Rectal smooth muscle tissue (tissue), 1 donor: Measurements from ENCODE around the gene MIX23.

Source experiments
- H3K27ac ChIP-seq: one replicate; pipeline ENCODE4 v1.7.0; 2013; ENCODE audit warnings: low read depth, low read length, inconsistent platforms
- H3K27me3 ChIP-seq: one replicate; pipeline ENCODE4 v1.7.0; 2013; ENCODE audit warnings: low read length; ENCODE audit not compliant: control insufficient read depth, insufficient read depth
- H3K36me3 ChIP-seq: one replicate; pipeline ENCODE4 v1.7.0; 2013; ENCODE audit warnings: low read length; ENCODE audit not compliant: control insufficient read depth, insufficient read depth
- H3K4me1 ChIP-seq: one replicate; pipeline ENCODE4 v1.7.0; 2013; ENCODE audit warnings: low read length; ENCODE audit not compliant: control insufficient read depth, insufficient read depth
- H3K4me3 ChIP-seq: one replicate; pipeline ENCODE4 v1.7.0; 2013; ENCODE audit warnings: low read length
- H3K9ac ChIP-seq: one replicate; pipeline ENCODE4 v1.7.0; 2013; ENCODE audit warnings: low read length

Gene MIX23

GRCh38 chr3:122407946-122408345 is 24.9 kb upstream of the MIX23 start:
- Histone ChIP-seq H3K36me3 (peaks cover 31% of the 10 kb centered on the region), H3K27ac (no peak overlapping the region), H3K9ac (no peak overlapping the region), H3K4me1 (no peaks in the 10 kb centered on the region), H3K4me3 (no peak overlapping the region), H3K27me3 (no peaks in the 10 kb centered on the region)

- H3K9ac ChIP-seq, result no peak overlapping the region
- no peak overlapping the region for H3K4me3 ChIP-seq
- no peaks in the 10 kb centered on the region for H3K27me3 ChIP-seq
- H3K27ac ChIP-seq, result no peak overlapping the region
- peaks cover 33% of the 10 kb centered on the region for H3K36me3 ChIP-seq
- H3K4me1 ChIP-seq, result no peaks in the 10 kb centered on the region
These were observed 23.2 kb upstream of the MIX23 start for GRCh38 chr3:122406198-122406597.

DNA sequence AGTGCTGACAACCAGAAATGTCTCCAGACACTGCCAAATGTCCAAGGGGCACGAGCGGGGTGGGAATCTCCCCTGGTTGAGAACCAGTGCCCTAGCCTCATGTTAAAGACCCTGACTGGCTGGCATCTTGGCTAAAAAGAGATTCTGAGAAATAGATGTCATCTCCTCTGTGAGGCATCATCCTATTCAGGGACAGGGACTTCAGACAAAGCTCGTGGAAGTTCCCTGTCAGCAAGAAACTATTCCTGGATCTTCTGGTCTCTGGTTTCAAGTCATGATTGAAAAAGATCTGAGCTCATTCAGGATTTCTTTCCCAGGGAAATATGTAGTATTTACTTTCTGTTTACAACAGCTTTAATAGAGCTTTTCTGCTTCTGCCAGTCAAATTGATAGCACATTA is 22.0 kb upstream of the MIX23 start:
- no peak overlapping the region for H3K9ac ChIP-seq
- H3K36me3 ChIP-seq, result peaks cover 31% of the 10 kb centered on the region
- H3K4me1 ChIP-seq, result no peaks in the 10 kb centered on the region
- no peak overlapping the region for H3K4me3 ChIP-seq
- no peaks in the 10 kb centered on the region for H3K27me3 ChIP-seq
- H3K27ac ChIP-seq, result no peak overlapping the region

DNA sequence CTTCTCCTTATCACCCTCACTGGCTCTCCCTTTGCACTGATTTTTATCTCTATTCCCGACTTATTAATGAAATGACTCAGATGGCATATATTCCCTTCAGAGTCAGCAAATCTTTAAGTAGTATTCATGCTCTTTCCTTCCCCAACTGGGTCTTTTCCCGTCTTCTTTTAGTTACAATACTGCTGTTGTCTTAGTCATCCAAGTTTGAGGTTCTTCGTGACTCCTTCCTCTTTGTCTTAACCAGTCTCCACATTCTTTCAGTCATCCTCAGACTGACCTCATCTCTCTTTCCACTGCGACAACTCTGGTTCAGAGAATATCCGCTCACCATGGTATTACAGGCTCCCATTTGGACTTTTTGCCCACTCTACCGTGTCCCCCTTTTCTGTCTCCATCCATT is 20.5 kb upstream of the MIX23 start:
- Histone ChIP-seq H3K36me3 (peaks cover 25% of the 10 kb centered on the region), H3K27me3 (no peaks in the 10 kb centered on the region), H3K4me1 (no peaks in the 10 kb centered on the region), H3K4me3 (no peak overlapping the region), H3K9ac (no peak overlapping the region), H3K27ac (no peak overlapping the region)

DNA sequence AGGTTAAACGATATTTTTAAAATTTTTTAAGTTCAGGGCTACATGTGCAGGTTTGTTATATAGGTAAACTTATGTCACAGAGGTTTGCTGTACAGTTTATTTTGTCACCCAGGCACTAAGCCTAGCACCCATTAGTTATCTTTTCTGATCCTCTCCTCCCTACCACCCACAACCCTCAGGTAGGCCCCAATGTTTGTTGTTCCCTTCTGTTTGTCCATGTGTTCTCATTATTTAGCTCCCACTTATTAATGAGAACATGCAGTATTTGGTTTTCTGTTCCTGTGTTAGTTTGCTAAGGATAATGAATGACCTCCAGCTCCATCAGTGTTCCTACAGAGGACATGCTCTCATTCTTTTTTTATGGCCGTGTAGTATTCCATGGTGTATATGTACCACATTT is 15.9 kb upstream of the MIX23 start:
- H3K4me1 ChIP-seq, result no peaks in the 10 kb centered on the region
- H3K27me3 ChIP-seq, result no peaks in the 10 kb centered on the region
- H3K9ac ChIP-seq, result no peak overlapping the region
- H3K27ac ChIP-seq, result no peak overlapping the region
- H3K36me3 ChIP-seq, result peaks cover 14% of the 10 kb centered on the region
- no peak overlapping the region for H3K4me3 ChIP-seq

DNA sequence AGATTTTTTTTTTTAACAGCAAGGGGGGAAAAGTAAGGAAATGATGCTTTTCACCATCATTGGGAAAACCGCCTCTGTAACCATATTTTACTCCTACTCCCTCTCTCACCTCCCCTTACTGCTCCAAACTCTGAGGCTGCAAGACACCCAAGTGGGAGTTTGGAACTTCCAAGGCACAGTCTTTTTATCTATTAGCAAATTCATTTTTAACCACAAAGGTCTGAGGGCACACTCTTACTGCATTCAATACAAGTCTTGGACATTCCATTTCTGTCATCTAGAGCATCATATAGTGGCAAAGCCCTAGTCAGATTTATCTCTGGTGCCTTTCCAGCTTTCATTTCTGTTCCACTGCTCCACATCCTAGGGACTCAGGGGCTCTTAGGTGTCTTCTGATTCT is 14.2 kb upstream of the MIX23 start:
- H3K9ac ChIP-seq, result no peak overlapping the region
- H3K4me3 ChIP-seq, result no peak overlapping the region
- no peak overlapping the region for H3K27ac ChIP-seq
- no peaks in the 10 kb centered on the region for H3K27me3 ChIP-seq
- peaks cover 5% of the 10 kb centered on the region for H3K4me1 ChIP-seq
- peaks cover 3% of the 10 kb centered on the region for H3K36me3 ChIP-seq

- H3K4me1 ChIP-seq, result peaks cover 5% of the 10 kb centered on the region
These were observed 13.5 kb upstream of the MIX23 start for GRCh38 chr3:122396511-122396910.

GRCh38 chr3:122395582-122395981 is 12.6 kb upstream of the MIX23 start:
- H3K4me3 ChIP-seq, result no peak overlapping the region

More at GRCh38 chr3:122396511-122396910, 13.5 kb upstream of the MIX23 start:
- no peaks in the 10 kb centered on the region for H3K27me3 ChIP-seq
- peaks cover 3% of the 10 kb centered on the region for H3K36me3 ChIP-seq
- H3K27ac ChIP-seq, result no peak overlapping the region
- H3K4me3 ChIP-seq, result no peak overlapping the region
- H3K9ac ChIP-seq, result no peak overlapping the region

DNA sequence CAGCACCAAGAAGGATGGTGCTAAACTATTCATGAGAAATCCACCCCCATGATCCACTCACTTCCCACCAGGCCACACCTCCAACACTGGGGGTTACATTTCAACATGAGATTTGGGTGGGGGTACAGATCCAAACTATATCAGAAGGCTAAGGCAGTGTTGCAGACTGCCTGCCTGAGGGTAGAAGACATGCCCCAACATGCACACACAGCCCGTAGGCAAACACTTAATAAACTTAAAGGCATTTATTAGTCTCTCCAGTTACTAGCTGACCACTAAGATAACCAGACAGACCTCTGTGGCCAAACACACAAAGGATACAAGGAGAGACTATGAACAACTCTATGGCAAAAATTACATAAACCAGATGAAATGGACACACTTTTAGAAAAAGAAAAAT is 11.1 kb upstream of the MIX23 start:
- no peaks in the 10 kb centered on the region for H3K27me3 ChIP-seq
- no peak overlapping the region for H3K27ac ChIP-seq
- H3K36me3 ChIP-seq, result peaks cover 3% of the 10 kb centered on the region
- H3K4me3 ChIP-seq, result no peak overlapping the region
- no peak overlapping the region for H3K9ac ChIP-seq
- H3K4me1 ChIP-seq, result peaks cover 5% of the 10 kb centered on the region

More at GRCh38 chr3:122395582-122395981, 12.6 kb upstream of the MIX23 start:
- no peaks in the 10 kb centered on the region for H3K27me3 ChIP-seq
- no peak overlapping the region for H3K9ac ChIP-seq
- peaks cover 3% of the 10 kb centered on the region for H3K36me3 ChIP-seq
- no peak overlapping the region for H3K27ac ChIP-seq
- peaks cover 5% of the 10 kb centered on the region for H3K4me1 ChIP-seq

DNA sequence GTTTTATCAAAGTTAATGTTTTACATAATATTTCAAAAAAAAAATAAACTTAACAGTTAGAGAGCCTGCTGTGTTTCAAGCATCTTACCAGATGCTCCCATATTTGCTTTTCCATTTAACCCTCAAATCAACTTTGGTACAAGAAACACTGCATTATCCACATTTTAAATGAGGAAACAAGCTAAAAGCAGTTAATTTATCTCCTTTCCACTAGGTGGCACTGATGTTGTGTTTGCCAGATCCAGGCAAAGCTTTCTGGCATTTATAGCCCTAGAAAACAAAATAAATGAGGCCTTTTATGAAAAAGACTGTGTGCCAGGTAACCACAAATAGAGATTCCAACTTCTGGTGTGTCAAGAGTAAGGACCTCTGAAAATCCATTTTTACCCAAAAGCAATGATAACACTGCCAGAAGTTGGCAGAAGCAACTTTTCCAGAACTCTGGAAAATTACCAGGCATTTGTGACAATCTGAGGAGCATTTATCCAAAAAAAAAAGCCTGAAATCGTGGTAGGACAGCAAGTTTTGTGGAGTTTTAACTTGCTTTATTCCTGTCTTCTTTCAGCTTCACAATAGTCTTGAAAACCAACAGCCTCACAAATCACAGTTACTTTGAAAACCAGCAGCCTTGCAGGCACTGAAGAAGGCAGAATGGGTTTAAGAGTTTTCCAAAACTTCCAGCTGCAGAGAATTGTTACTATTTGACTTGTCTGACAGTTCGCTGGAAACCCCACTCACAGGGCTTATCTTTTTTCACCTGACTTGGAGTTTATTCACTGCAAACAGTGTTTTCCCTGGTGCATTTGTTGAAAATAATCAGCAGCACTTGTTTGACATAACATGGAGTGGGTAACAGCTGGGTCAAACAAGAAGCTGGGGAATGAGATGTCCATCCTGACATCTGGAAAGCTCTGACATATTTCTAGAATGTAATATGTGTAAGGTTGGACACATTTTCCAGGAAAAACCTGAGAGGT is 10.1 kb upstream of the MIX23 start:
- Histone ChIP-seq H3K4me1 (peaks cover 5% of the 10 kb centered on the region), H3K27me3 (no peaks in the 10 kb centered on the region), H3K27ac (no peak overlapping the region), H3K36me3 (peaks cover 3% of the 10 kb centered on the region), H3K4me3 (no peak overlapping the region), H3K9ac (no peak overlapping the region)

DNA sequence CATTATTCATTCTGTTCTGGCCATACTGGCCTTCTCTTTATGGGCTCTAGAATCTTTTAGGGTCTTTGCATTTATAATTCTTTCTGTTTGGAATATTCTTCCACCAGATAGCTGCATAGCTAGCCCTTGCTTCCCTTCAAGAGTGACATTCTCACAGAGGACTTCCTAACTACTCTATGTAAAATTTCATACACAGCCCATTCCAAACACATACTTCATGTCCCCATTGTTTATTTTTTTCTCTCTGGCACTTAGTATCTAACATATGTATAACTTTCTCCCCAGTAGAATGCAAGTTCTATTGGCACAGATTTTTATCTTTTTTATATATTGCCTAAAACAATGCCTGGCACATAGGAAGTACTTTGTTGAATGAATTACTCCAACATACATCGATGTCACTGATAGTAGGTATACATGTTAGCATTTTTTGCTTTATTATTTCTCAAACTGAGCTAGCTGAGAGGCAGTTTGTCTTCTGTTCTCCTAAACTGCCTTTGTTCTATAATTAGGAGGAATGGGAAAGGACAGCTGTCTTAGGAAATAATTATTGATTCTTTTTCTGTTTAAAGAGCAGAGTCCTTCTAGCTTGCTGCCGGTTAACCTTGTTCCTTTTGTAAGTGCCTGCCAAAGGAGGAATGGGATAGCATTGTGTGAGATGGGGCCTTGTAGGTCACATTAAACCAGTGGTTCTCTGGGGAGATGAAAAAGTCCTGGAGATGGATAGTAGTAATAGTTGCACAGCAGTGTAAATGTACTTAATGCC is 8.8 kb upstream of the MIX23 start:
- H3K9ac ChIP-seq, result no peak overlapping the region
- peaks cover 5% of the 10 kb centered on the region for H3K4me1 ChIP-seq
- no peak overlapping the region for H3K4me3 ChIP-seq
- H3K36me3 ChIP-seq, result peaks cover 3% of the 10 kb centered on the region
- no peak overlapping the region for H3K27ac ChIP-seq
- H3K27me3 ChIP-seq, result no peaks in the 10 kb centered on the region

DNA sequence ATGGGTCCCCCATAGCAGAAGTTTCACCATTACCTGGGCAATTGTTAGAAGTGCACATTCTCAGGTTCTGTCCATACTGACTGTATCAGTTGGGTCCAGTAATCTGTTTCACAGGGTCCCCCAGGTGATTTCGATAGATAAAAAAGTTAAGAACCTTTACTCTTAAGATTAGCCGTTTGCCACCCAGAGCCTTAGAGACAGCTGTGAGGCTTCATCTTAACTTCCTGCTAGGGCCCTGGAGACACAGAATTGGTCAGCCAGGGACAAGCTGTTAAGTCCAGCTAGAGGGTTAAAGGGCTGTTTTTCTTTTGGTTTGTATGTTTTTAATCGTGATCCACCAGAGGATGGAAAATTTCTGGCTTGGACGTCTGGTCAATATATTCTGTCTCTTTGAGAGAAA is 7.6 kb upstream of the MIX23 start:
- Histone ChIP-seq H3K9ac (no peak overlapping the region), H3K27ac (no peak overlapping the region), H3K36me3 (peaks cover 3% of the 10 kb centered on the region), H3K4me1 (peaks cover 5% of the 10 kb centered on the region), H3K4me3 (no peak overlapping the region), H3K27me3 (no peaks in the 10 kb centered on the region)
